NCI-H1417 treated with DMSO at 0.1 percent for 48 hours (cell line): Measurements from ENCODE around the gene KCNJ15.

Experiments
- DNase-seq: peaks from one replicate; lab custom pipeline; 2025; lab: John Stamatoyannopoulos, UW

The KCNJ15 gene

DNA sequence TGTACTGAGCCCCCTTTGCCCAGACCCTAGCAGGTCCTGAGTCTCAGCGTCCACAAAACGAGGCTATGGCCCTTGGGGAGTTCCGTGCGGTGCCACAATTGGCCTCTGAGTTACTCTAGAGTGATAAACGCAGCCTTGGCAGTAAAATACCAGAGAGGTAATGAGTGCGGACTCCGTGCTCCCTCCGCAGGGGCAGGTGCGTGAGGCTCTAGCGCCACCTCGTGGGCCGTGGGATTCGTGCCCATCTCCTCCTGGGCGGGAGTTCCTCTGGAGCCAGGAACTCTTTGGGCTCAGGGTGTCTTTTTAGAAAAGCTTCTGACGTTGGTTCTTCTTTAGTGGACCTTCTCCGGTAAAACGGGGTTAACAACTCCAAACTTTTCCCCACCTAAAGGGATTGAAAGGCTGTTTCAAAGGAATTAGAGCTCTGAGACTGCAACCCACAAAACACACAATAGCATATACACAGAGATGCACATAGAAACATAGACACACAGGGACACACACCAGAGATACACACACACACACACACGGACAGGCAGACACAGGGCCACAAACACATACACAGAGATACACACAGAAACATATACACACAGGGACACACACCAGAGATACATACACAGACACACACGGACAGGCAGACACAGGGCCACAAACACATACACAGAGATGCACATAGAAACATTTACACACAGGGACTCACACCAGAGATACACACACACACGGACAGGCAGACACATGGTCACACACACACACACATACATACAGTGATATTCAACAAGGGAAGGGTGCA, 99.4 kb downstream of the KCNJ15 start:
- DNase-seq: peak; percentile 30
